ENCODE results near the gene PYGM.

PYGM gene

DNA sequence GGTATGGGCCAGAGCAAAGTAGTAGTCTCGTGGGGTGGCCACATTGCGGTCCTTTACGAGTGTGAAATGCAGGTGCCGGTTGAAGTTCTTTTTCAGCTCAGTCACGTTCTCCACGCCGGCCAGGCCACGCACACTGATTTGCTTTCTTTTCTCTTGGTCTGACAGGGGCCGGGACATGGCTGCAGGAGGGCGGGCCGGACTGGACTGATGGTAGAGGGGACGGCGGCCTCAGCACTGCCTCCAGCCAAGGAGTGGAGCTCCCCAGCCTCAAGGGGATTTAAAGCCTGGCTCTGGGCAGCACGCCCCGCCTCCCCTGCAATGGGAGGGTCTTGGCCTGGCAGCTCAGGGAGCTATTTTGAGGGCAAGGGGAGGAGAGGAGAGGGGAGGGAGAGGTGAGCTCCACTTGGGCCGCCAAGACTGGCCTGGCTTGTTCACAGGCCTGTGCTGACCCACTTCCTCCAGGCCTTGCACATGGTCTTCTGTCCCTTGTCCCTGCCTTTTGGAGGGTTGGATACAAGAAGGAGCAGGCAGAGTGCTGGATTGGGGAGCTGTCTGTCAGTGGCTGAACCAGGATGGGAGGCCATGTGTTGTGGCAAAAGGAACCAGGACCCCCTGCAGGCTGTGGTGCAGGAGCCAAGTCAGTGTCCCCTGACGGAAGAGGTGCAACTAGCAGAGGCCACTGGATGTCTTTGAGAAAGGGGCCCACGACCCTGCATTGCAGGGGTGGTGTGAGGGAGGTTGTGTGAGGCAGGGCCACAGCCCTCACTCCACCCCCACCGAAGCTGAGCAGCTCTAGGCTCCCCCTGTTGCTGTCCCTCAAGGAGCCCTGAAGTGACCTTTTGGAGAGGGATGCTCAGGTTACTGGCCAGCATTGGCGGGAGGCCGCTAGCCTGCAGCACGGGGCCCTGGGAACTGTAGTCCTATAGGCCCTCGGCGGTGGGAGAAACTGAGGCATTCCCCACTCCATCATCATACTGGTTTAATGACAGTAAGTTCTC, at the start of gene PYGM:
Gene PYGM, minus strand, starts transcription at position 253 of the 998 bp plus-strand sequence. Its CDS starts 76 bp downstream, at position 177.
- DNase-seq = no peak

GRCh38 chr11:64805481-64805880, 45.7 kb upstream of the PYGM start:
- no peak for DNase-seq

GRCh38 chr11:64804346-64805210, 44.8 kb upstream of the PYGM start:
- DNase-seq = no peak

DNA sequence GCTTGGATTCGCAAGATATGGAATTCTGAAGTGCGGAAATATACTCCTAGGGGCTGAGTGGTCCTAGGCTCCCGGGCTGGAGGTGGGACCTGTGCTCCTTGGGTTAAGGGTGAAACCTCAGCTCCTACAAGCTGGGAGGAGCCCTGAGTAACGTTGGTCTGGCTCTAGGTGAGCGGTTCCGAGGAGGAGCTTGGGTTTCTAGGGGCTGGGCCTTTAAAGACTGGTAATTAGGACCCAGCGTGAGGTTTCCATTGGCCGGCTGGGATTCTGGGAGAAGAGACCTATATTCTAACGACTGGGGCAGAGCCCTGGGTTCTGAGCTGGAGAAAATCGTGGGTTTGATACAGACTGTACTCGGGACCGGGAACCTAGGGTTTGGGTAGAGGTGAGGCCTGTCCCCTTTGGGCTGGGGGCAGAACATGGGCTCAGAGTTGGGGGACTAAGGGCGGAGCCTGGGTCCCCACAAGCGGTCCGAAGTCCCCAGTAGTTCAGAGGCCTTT, 44.1 kb upstream of the PYGM start:
- DNase-seq = no peak

GRCh38 chr11:64803158-64803845, 43.5 kb upstream of the PYGM start, which contains the start of gene MAP4K2:
Gene MAP4K2, minus strand, starts transcription at chr11:64803214. Its CDS starts 65 bp downstream, at chr11:64803149.
- peak; percentile 83 for DNase-seq

DNA sequence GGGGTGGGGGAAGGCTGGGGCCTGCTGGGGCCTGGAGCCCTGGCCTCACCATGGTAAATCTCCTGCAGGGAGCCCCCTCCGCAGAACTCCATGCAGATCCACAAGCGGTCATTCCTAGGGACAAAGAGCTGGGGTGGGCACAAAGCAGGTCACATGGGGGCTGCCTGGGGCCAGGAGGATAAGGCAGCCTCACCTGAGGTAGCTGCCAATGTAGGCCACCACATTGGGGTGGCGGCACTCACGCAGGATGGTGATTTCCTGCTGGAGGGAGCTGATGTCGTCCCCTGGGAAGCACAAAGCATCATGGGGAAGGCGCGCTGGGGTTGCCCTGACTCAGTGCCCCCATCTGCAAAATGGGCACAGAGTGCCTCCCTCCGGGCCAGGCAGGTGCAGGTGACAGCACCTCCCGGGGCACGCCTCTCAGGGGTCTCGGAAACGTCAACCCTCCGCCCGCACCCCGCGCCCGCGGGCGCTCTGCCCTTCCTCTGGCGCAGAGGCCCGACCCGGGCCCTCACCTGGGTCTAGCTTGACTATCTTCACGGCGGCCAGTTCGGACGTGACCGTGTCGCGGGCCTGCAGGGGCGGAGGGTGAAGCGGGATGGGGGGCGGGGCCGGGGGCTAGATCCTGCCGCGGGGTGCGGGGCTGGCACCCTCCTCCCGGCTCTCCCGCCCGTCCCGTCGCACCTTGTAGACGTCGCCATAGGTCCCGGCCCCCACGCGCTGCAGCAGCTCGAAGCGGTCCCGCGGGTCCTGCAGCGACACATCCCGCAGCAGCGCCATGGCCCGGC, 42.8 kb upstream of the PYGM start:
- no peak for DNase-seq

GRCh38 chr11:64801561-64802369, 42.0 kb upstream of the PYGM start:
- DNase-seq = no peak

DNA sequence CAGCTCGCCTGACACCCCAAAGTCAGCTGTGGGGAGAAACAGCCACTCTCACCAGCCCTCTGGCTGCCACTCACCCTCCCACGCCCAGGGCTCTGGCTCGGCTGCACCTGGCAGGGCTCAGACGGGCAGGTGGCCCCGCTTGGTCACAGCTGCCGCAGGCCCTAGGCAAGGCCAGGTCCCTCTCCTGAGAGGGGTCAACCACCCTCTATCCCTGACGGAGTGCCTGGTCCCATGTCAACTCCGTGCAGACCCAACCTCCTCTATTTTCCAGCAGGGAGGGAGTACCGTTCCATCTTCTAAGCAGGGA, 41.3 kb upstream of the PYGM start:
- DNase-seq = no peak

- DNase-seq = no peak
Observed at GRCh38 chr11:64800303-64801157, 40.8 kb upstream of the PYGM start.

- DNase-seq = no peak
Observed at GRCh38 chr11:64799623-64800302, 40.0 kb upstream of the PYGM start.

GRCh38 chr11:64799256-64799622, 39.5 kb upstream of the PYGM start:
- DNase-seq = no peak

GRCh38 chr11:64796757-64797541, 37.2 kb upstream of the PYGM start:
- DNase-seq = no peak

DNA sequence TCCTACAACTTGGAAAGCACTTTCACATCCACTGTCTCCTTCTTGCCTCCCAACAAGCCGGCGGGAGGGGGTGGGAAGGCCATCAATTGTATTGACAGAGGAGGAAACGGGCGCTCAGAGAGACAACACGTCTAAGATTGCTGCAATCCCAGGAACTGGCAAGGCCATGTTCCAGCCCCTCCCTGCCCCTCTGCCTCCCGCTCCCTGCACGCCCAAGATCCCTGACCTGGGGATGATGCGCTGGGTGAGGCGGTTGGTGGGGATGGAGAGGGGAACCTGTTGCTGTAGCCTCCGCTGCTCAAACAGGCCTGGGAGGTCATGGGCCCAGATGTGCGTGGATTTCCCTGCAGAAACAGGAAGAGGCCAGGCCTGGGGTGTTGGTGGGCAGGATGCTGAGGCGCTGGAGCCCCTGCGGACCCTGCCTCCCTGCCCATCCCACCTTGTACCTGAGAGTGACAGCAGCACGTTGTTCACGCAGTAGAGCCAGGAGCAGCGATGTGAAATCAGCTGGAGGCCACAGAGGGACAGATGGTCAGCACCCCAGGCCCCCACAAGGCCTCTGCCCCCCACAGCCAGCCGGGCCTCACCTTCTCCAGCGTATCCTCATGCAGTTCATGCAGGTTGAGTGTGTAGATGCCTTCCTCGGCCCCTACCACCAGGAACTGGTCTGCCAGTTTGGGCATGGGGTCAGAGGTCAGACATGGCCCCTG, 36.4 kb upstream of the PYGM start:
- no peak for DNase-seq

- no peak for DNase-seq
Observed at GRCh38 chr11:64794526-64794925, 34.8 kb upstream of the PYGM start.

DNA sequence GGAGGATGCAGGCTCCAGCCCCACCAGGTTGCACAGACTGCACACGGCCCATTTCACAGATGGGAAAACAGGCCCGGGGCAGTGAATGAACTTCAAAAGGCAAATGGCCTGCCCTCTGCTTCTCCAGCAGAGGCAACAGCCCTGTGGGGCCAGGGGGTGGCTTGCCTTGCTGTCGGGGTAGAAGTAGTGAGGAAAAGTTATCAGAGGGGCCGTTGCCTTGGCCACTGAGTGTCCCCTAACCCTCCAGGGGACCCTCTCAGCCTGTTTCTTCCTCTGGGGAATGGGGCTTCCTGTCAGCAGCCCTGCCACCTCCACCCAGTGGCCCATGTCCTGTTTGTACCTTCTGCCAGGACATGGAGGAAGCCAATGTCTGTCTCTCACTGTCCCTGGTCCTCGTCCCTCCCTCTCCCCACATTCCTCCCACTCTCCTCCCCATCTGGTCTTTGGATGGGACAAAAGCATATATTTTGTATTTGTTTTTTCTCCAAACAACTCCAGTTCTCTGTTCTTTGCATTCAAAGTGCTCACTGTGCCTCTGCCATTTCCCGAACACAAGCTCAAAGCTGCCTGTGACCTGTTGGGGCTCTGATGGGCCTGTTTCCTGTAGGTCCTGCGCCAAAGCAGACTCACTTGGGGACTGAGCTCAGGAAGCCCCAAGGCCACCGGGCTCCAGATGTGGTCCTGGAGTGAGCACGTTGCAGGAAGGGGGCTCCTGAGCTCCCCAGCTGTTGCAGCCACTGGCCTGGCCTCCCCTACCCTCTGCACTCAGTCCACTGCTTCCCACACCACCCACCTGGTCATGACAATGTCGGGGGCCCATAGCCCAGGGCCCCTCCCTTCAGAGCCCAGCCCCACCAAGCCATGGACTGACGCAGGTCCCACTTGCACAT, 33.7 kb upstream of the PYGM start:
- DNase-seq = no peak

- DNase-seq = no peak
Observed at GRCh38 chr11:64792482-64792881, 32.7 kb upstream of the PYGM start.

DNA sequence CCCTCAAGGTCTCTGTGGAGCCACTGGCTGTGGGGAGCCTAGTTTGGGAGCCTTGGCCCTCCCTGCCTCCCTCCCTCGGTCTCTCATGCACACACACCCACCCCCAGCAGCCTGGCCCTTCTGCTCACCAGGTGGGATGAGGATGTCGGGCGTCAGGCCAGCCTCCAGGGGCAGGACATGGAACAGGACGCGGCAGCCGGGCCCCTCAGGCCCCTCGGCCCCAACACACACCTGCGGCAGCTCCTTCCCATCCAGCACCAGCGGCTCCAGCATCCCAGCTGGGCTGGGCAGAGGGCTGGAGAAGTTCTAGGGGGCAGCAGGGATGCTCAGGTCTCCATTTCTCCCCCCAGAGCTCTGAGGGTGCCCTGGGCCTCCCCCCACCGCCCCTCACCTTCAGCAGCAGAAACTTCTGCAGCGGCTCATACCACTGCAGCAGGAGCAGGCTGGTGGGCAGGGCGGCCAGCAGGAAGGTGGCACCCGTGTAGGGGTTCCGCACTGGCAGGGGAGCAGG, 32.1 kb upstream of the PYGM start:
- no peak for DNase-seq

All from NCI-H2171 (cell line).